Right lobe of liver (tissue), 4 donors: ENCODE data around the gene TSPAN31.

Experiments used
- CTCF ChIP-seq, 4 donors: fragments of 200-600 bp in 3 of 4; fragments of 450-650 bp in 1 of 4; IDR thresholded peaks; one replicate each; pipeline versions ENCODE4 v1.5.1 to v1.8.0; 2016 to 2022; ENCODE audit warnings: antibody characterized with exemption in 4 of 4, mild to moderate bottlenecking in 2 of 4
- POLR2A ChIP-seq: fragments of 450-650 bp; IDR thresholded peaks from one replicate; pipeline ENCODE4 v1.6.1; 2017; ENCODE audit warnings: antibody characterized with exemption, mild to moderate bottlenecking
- donor health status: DM: no; HTN: no; CAD: no.
- donor health status: DM: no; HTN: no; CAD: no.
- donor health status: DM: no; HTN: yes; CAD: no.

- TF ChIP-seq CTCF (IDR thresholded peaks at IDR 0.05) (no peak), POLR2A (no peak)
Measured at GRCh38 chr12:57793920-57794319, 49.1 kb downstream of the TSPAN31 start.
